Ovary (tissue), 3 donors: Measurements from ENCODE around the gene OBSCN.

Source experiments
- CTCF ChIP-seq, 3 donors: fragments of 450-650 bp in 2 of 3; fragments of 200-600 bp in 1 of 3; IDR thresholded peaks; one replicate each; pipeline versions ENCODE4 v1.5.1 to v1.8.0; 2016 to 2022; ENCODE audit warnings: antibody characterized with exemption in 3 of 3, mild to moderate bottlenecking in 1 of 3
- EP300 ChIP-seq: sonication (generic); formaldehyde crosslinking; IDR thresholded peaks from one replicate; pipeline ENCODE4 v1.6.1; 2017; ENCODE audit warnings: antibody characterized with exemption
- POLR2A ChIP-seq: fragments of 450-650 bp; IDR thresholded peaks from one replicate; pipeline ENCODE4 v1.6.1; 2017; ENCODE audit warnings: antibody characterized with exemption, mild to moderate bottlenecking, moderate library complexity
- donor health status: DM: no; HTN: no; CAD: no.

DNA sequence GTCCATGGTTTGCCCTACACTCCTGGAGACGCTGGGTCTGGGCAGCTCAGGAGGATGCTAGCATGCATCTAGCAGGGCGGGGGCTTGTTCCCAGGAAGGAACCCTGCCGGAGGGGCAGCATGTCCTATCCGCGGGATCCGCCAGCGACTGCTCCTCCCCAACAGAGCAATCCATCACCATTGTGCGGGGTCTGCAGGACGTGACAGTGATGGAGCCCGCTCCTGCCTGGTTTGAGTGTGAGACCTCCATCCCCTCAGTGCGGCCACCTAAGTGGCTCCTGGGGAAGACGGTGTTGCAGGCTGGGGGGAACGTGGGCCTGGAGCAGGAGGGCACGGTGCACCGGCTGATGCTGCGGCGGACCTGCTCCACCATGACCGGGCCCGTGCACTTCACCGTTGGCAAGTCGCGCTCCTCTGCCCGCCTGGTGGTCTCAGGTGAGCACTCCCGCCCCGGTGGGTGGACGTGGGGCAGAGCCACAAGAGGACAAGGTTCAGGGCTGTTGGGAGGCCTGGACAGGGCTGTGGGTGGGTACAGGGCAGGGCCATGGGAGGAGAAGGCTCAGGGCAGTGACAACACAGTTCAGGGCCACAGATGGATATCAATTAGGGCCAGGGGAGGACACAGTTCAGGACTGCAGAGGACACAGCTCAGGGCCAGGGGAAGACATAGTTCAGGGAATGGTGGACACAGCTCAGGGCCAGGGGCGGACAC, 71.3 kb downstream of the OBSCN start:
- no peak for TF ChIP-seq CTCF (IDR thresholded peaks at IDR 0.05)
- TF ChIP-seq POLR2A: no peak
- TF ChIP-seq EP300: no peak
